ENCODE results near the gene PPP6R2.
A peak's percentile ranks its signal among the peaks of the same experiment; 100 is the strongest.
"Not testable (repeated sequence)": the region's sequence is repeated elsewhere in the genome, so short reads cannot be mapped to it uniquely, and the experiment has no call there.

Gene PPP6R2

GRCh38 chr22:50419116-50419515, 76.0 kb downstream of the PPP6R2 start:
- H3K27me3 Mint-ChIP-seq, result no peaks in the 10 kb centered on the region
- no peaks in the 10 kb centered on the region for H3K4me1 Mint-ChIP-seq (ENCODE audit: low read depth in 2 of 2)
- ATAC-seq (replicated peaks), result no peak
- no peak overlapping the region for H3K4me3 Mint-ChIP-seq
- H3K36me3 Mint-ChIP-seq (ENCODE audit: insufficient read depth), result peaks cover 63% of the 10 kb centered on the region
- H3K27ac Mint-ChIP-seq, result peak overlapping the region in 1 of 2 donors; percentile 23
- no peaks in the 10 kb centered on the region for H3K9me3 Mint-ChIP-seq
- DNase-seq, result no peak

- Mint-ChIP-seq H3K27me3 (no peaks in the 10 kb centered on the region), H3K4me1 (ENCODE audit: low read depth in 2 of 2) (no peaks in the 10 kb centered on the region), H3K27ac (no peak overlapping the region), H3K36me3 (ENCODE audit: insufficient read depth) (peaks cover 70% of the 10 kb centered on the region), H3K4me3 (no peak overlapping the region), H3K9me3 (no peaks in the 10 kb centered on the region)
- ATAC-seq (replicated peaks) (no peak), DNase-seq (no peak)
Measured at GRCh38 chr22:50420015-50420414, 76.9 kb downstream of the PPP6R2 start.

GRCh38 chr22:50420581-50420980, 77.5 kb downstream of the PPP6R2 start:
- Mint-ChIP-seq H3K9me3 (no peaks in the 10 kb centered on the region), H3K4me1 (ENCODE audit: low read depth in 2 of 2) (no peaks in the 10 kb centered on the region), H3K27me3 (no peaks in the 10 kb centered on the region), H3K4me3 (no peak overlapping the region), H3K36me3 (ENCODE audit: insufficient read depth) (peaks cover 72% of the 10 kb centered on the region), H3K27ac (no peak overlapping the region)
- DNase-seq (no peak), ATAC-seq (replicated peaks) (no peak)

- Mint-ChIP-seq H3K27me3 (no peaks in the 10 kb centered on the region), H3K4me3 (no peak overlapping the region), H3K36me3 (ENCODE audit: insufficient read depth) (peaks cover 75% of the 10 kb centered on the region), H3K4me1 (ENCODE audit: low read depth in 2 of 2) (no peaks in the 10 kb centered on the region), H3K9me3 (no peaks in the 10 kb centered on the region), H3K27ac (no peak overlapping the region)
- no peak for ATAC-seq (replicated peaks)
- no peak for DNase-seq
Measured at GRCh38 chr22:50422046-50422445, 78.9 kb downstream of the PPP6R2 start.

GRCh38 chr22:50422961-50423815, 80.1 kb downstream of the PPP6R2 start:
- H3K4me3 Mint-ChIP-seq, result no peak overlapping the region
- H3K9me3 Mint-ChIP-seq, result no peaks in the 10 kb centered on the region
- DNase-seq (no peak), ATAC-seq (replicated peaks) (no peak)
- peaks cover 82% of the 10 kb centered on the region for H3K36me3 Mint-ChIP-seq (ENCODE audit: insufficient read depth)
- H3K27ac Mint-ChIP-seq, result no peak overlapping the region
- H3K4me1 Mint-ChIP-seq (ENCODE audit: low read depth in 2 of 2), result no peaks in the 10 kb centered on the region
- H3K27me3 Mint-ChIP-seq, result no peaks in the 10 kb centered on the region

- Mint-ChIP-seq H3K4me1 (ENCODE audit: low read depth in 2 of 2) (no peaks in the 10 kb centered on the region), H3K9me3 (no peaks in the 10 kb centered on the region), H3K27ac (no peak overlapping the region), H3K36me3 (ENCODE audit: insufficient read depth) (peaks cover 80% of the 10 kb centered on the region), H3K4me3 (no peak overlapping the region), H3K27me3 (no peaks in the 10 kb centered on the region)
- no peak for DNase-seq
- no peak for ATAC-seq (replicated peaks)
Measured at GRCh38 chr22:50423956-50424355, 80.8 kb downstream of the PPP6R2 start.

- Mint-ChIP-seq H3K9me3 (no peaks in the 10 kb centered on the region), H3K36me3 (ENCODE audit: insufficient read depth) (peaks cover 79% of the 10 kb centered on the region), H3K4me1 (ENCODE audit: low read depth in 2 of 2) (no peaks in the 10 kb centered on the region), H3K27me3 (no peaks in the 10 kb centered on the region), H3K27ac (peak overlapping the region in 1 of 2 donors; percentile 25), H3K4me3 (no peak overlapping the region)
- DNase-seq (no peak), ATAC-seq (replicated peaks) (no peak)
Measured at GRCh38 chr22:50425179-50425916, 82.2 kb downstream of the PPP6R2 start.

- H3K27ac Mint-ChIP-seq, result peak overlapping the region in 1 of 2 donors; percentile 29
- H3K36me3 Mint-ChIP-seq (ENCODE audit: insufficient read depth), result peaks cover 62% of the 10 kb centered on the region
- ATAC-seq (replicated peaks), result no peak
Measured at GRCh38 chr22:50432131-50432876, 89.2 kb downstream of the PPP6R2 start.

GRCh38 chr22:50432877-50433510, 89.9 kb downstream of the PPP6R2 start:
- ATAC-seq (replicated peaks); DNase-seq; H3K4me3 Mint-ChIP-seq; H3K4me1 Mint-ChIP-seq (ENCODE audit: low read depth in 2 of 2); H3K27me3 Mint-ChIP-seq; H3K9me3 Mint-ChIP-seq: not testable (repeated sequence)
- Mint-ChIP-seq H3K27ac (peak overlapping the region in 1 of 2 donors; percentile 29), H3K36me3 (ENCODE audit: insufficient read depth) (peaks cover 57% of the 10 kb centered on the region)

More at GRCh38 chr22:50432131-50432876, 89.2 kb downstream of the PPP6R2 start:
- Mint-ChIP-seq H3K4me3 (no peak overlapping the region), H3K27me3 (no peaks in the 10 kb centered on the region), H3K9me3 (no peaks in the 10 kb centered on the region), H3K4me1 (ENCODE audit: low read depth in 2 of 2) (peaks cover 0 to 3% of the 10 kb centered on the region in 2 donors)
- DNase-seq, result no peak

GRCh38 chr22:50434849-50435248, 91.7 kb downstream of the PPP6R2 start:
- H3K27ac Mint-ChIP-seq, result no peak overlapping the region
- H3K4me3 Mint-ChIP-seq, result no peak overlapping the region
- peaks cover 62% of the 10 kb centered on the region for H3K36me3 Mint-ChIP-seq (ENCODE audit: insufficient read depth)

GRCh38 chr22:50435291-50436014, 92.3 kb downstream of the PPP6R2 start:
- DNase-seq (no peak), ATAC-seq (replicated peaks) (no peak)
- H3K4me3 Mint-ChIP-seq, result no peak overlapping the region
- no peaks in the 10 kb centered on the region for H3K27me3 Mint-ChIP-seq
- H3K4me1 Mint-ChIP-seq (ENCODE audit: low read depth in 2 of 2), result peaks cover 0 to 3% of the 10 kb centered on the region in 2 donors
- H3K36me3 Mint-ChIP-seq (ENCODE audit: insufficient read depth), result peaks cover 56% of the 10 kb centered on the region
- H3K27ac Mint-ChIP-seq, result no peak overlapping the region
- no peaks in the 10 kb centered on the region for H3K9me3 Mint-ChIP-seq

More at GRCh38 chr22:50434849-50435248, 91.7 kb downstream of the PPP6R2 start:
- no peaks in the 10 kb centered on the region for H3K9me3 Mint-ChIP-seq
- no peaks in the 10 kb centered on the region for H3K27me3 Mint-ChIP-seq
- DNase-seq (no peak), ATAC-seq (replicated peaks) (no peak)
- H3K4me1 Mint-ChIP-seq (ENCODE audit: low read depth in 2 of 2), result peaks cover 0 to 3% of the 10 kb centered on the region in 2 donors

- H3K9me3 Mint-ChIP-seq, result no peaks in the 10 kb centered on the region
- ATAC-seq (replicated peaks), result no peak
- no peaks in the 10 kb centered on the region for H3K27me3 Mint-ChIP-seq
- no peak for DNase-seq
- no peak overlapping the region for H3K4me3 Mint-ChIP-seq
- no peak overlapping the region for H3K27ac Mint-ChIP-seq
- H3K36me3 Mint-ChIP-seq (ENCODE audit: insufficient read depth), result peaks cover 53% of the 10 kb centered on the region
- peaks cover 0 to 3% of the 10 kb centered on the region in 2 donors for H3K4me1 Mint-ChIP-seq (ENCODE audit: low read depth in 2 of 2)
Measured at GRCh38 chr22:50436015-50436830, 93.1 kb downstream of the PPP6R2 start.

Measured in effector memory CD8-positive, alpha-beta T cell (primary cell).